Esophagus squamous epithelium (tissue), 5 donors: ENCODE data around the gene CACTIN. TPM values are rescaled to one million over a fixed set of nuclear protein-coding genes. Genes with fewer than 3 reads are reported as not detected.
A peak's percentile ranks its signal among the peaks of the same experiment; 100 is the strongest.
"Not testable (repeated sequence)": the region's sequence is repeated elsewhere in the genome, so short reads cannot be mapped to it uniquely, and the experiment has no call there.

ENCODE experiments used
- DNase-seq: peaks from one replicate; lab custom pipeline; 2025; lab: John Stamatoyannopoulos, UW
- H3K27ac ChIP-seq, 4 donors: fragments of 200-600 bp; sonication (generic); one replicate each; pipeline ENCODE4 v1.5.1; 2016 to 2019; ENCODE audit warnings: mild to moderate bottlenecking in 1 of 4
- H3K27me3 ChIP-seq, 4 donors: fragments of 200-600 bp; sonication (generic); 1 replicate in 3 of 4; 2 replicates in 1 of 4; pipeline versions ENCODE4 v1.5.1 to v1.6.0; 2017 to 2021; ENCODE audit warnings: antibody characterized with exemption in 1 of 4
- H3K36me3 ChIP-seq, 3 donors: fragments of 200-600 bp; sonication (generic); one replicate each; pipeline ENCODE4 v1.5.1; 2016 to 2019
- H3K4me1 ChIP-seq, 3 donors: fragments of 200-600 bp; sonication (generic); one replicate each; pipeline ENCODE4 v1.5.1; 2017 to 2019
- H3K4me3 ChIP-seq, 4 donors: fragments of 200-600 bp; sonication (generic); 1 replicate in 3 of 4; 2 replicates in 1 of 4; pipeline ENCODE4 v1.5.1; 2016 to 2019; ENCODE audit warnings: mild to moderate bottlenecking in 2 of 4, moderate library complexity in 1 of 4
- H3K9me3 ChIP-seq, 3 donors: fragments of 200-600 bp; sonication (generic); one replicate each; pipeline ENCODE4 v1.5.1; 2016 to 2019
- POLR2A ChIP-seq, 4 donors: fragments of 450-650 bp; IDR thresholded peaks; one replicate each; pipeline ENCODE4 v1.6.1; 2017; ENCODE audit warnings: antibody characterized with exemption in 4 of 4, mild to moderate bottlenecking in 4 of 4, moderate library complexity in 3 of 4
- WGBS, 2 donors: methylation state at CpG; one replicate each; pipeline ENCODE4 v1.1.5; 2018; 5-methylcytosine and 5-hydroxymethylcytosine counted together
- intact Hi-C: fragments of 100-400 bp; cut with DNase I; formaldehyde crosslinking; loops from one replicate; pipeline ENCODE4 v1.15.0; 2022
- total RNA-seq, 4 donors: library from RNA; depleted of rRNA; stranded (reverse); fragments of >200 nt; gene quantifications; one replicate each; pipeline ENCODE4 v1.1.0, GENCODE V29; 2016
- TF ChIP-seq, protein P1 (sequence below), 6 experiments: fragments of 450-650 bp in 4 of 6; fragments of 200-600 bp in 2 of 6; sonication (generic) in 2 of 6; IDR thresholded peaks; one replicate each; pipeline ENCODE4 v1.5.1; 2016 to 2019; ENCODE audit warnings: antibody characterized with exemption in 6 of 6, mild to moderate bottlenecking in 4 of 6, moderate library complexity in 4 of 6
- donor health status: DM: yes; HTN: yes; CAD: no.

Gene CACTIN
- total RNA-seq, 4 donors from 2014 or later, result 15.9 to 26.7 (median 21.3) TPM

DNA sequence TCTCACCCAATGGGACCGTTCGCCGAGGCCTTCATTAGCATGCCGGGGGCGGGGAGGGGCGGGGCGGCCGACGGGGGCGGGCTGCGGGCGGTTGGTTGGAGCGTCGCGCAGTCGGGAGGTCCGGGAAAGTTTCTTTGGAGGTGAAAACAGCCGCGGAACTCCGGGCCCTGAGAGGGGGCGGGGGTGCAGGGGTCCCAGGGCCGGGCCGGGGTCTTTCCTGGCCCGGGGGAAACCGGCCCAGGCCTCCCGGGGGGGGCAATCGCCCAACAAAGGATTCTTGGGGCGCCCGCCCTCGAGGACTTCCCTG, 53.8 kb downstream of the CACTIN start, which contains the start of gene HMG20B:
Gene HMG20B, plus strand, starts transcription at position 90 of the 307 bp plus-strand sequence. CDS start 366 bp downstream, outside the sequence.
- TF ChIP-seq, protein P1, sequence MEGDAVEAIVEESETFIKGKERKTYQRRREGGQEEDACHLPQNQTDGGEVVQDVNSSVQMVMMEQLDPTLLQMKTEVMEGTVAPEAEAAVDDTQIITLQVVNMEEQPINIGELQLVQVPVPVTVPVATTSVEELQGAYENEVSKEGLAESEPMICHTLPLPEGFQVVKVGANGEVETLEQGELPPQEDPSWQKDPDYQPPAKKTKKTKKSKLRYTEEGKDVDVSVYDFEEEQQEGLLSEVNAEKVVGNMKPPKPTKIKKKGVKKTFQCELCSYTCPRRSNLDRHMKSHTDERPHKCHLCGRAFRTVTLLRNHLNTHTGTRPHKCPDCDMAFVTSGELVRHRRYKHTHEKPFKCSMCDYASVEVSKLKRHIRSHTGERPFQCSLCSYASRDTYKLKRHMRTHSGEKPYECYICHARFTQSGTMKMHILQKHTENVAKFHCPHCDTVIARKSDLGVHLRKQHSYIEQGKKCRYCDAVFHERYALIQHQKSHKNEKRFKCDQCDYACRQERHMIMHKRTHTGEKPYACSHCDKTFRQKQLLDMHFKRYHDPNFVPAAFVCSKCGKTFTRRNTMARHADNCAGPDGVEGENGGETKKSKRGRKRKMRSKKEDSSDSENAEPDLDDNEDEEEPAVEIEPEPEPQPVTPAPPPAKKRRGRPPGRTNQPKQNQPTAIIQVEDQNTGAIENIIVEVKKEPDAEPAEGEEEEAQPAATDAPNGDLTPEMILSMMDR (IDR thresholded peaks at IDR 0.05), result no peak
- TF ChIP-seq POLR2A (IDR thresholded peaks at IDR 0.05), result peak in 2 of 4 donors; percentile 25 to 63
- peak within 1 kb of the TSS; percentile 62 to 97 (median 80) for H3K4me3 ChIP-seq
- no peaks in the 10 kb centered on the region for H3K9me3 ChIP-seq
- H3K36me3 ChIP-seq, result peaks cover 0 to 14% (median 3%) of the 10 kb centered on the region in 3 donors
- WGBS, 2 donors, result no CpG with 5 or more reads among the region's 30 CpGs
- H3K27me3 ChIP-seq, result no peaks in the 10 kb centered on the region
- peaks cover 27 to 69% (median 31%) of the 10 kb centered on the region in 3 donors for H3K4me1 ChIP-seq
- H3K27ac ChIP-seq, result peak within 1 kb of the TSS; percentile 86 to 98 (median 94)
- no peak for DNase-seq
- intact Hi-C loops, result no loop called here

DNA sequence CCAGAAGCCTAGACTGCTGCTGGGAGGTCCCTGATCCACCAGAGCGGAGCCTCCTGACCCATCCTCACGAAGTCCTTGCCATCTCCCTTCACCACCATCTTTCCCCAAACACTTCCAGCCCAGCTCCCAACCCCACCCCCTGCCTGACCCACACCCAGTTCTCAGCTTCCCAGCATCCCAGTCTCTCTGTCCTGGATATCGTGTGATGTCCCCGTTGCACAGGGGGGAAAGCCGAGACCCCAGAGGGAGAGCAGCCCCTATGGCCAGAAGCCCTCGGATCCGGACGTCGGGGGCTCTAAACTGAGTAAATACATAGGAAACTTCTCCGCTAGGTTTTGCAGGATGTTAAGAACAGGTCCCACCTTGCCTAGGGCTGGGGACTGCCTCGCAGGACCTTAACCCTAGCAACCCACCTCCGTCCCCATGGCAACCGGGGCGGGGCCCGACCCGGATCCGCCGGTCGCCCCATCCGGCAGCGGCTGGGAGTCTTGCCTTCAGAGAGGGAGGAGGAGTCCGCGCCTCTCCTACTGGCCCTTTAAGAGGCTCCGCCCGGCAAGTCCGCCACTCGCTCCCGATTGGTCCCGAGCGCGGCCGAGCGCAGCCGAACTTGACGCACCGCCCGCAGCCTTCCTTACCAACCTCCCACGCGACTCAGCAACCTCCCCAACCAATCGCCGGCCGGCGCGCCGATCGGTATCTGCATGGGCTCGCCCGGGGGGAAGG, 54.3 kb downstream of the CACTIN start:
- H3K4me1 ChIP-seq, result peaks cover 27 to 64% (median 29%) of the 10 kb centered on the region in 3 donors
- peak; percentile 99 for DNase-seq
- H3K27ac ChIP-seq, result peak overlapping the region; percentile 63 to 98 (median 94)
- no peaks in the 10 kb centered on the region for H3K9me3 ChIP-seq
- TF ChIP-seq POLR2A (IDR thresholded peaks at IDR 0.05), result no peak
- TF ChIP-seq, protein P1 (IDR thresholded peaks at IDR 0.05), result peak in 1 of 6 experiments; percentile 15
- intact Hi-C loops, result no loop called here
- H3K27me3 ChIP-seq, result no peaks in the 10 kb centered on the region
- H3K36me3 ChIP-seq, result peaks cover 0 to 14% (median 3%) of the 10 kb centered on the region in 3 donors
- H3K4me3 ChIP-seq, result peak overlapping the region; percentile 62 to 97 (median 80)
- 5% methylated on average over 11 to 24 of the region's 48 CpGs for WGBS, 2 donors

DNA sequence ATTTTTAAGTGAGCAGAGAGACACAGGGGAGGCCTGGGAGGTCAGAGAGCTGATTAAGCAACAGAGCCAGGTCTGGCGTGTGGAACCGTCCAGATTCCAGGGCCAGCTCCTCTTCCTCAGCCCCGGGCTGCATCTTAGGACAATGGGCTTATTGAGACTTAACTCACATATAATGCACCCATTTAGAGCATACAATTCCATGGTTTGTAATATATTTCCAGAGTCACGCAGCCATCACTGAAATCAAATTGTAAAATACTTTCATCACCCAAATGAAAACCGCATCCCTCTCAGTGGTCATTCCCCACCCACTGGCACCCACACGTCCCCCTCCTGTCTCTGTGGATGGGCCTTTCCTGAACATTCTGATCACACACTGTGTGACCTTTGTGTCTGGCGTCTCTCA, 56.0 kb downstream of the CACTIN start:
- no peak for DNase-seq
- no peaks in the 10 kb centered on the region for H3K9me3 ChIP-seq
- H3K36me3 ChIP-seq, result peaks cover 0 to 14% (median 3%) of the 10 kb centered on the region in 3 donors
- no peak overlapping the region for H3K27ac ChIP-seq
- TF ChIP-seq, protein P1 (IDR thresholded peaks at IDR 0.05), result no peak
- no peak for TF ChIP-seq POLR2A (IDR thresholded peaks at IDR 0.05)
- intact Hi-C loops, result no loop called here
- peaks cover 13 to 47% (median 14%) of the 10 kb centered on the region in 3 donors for H3K4me1 ChIP-seq
- H3K27me3 ChIP-seq, result no peaks in the 10 kb centered on the region
- WGBS, 2 donors, result 64 to 69% methylated on average over 7 of the region's 7 CpGs
- no peak overlapping the region for H3K4me3 ChIP-seq

DNA sequence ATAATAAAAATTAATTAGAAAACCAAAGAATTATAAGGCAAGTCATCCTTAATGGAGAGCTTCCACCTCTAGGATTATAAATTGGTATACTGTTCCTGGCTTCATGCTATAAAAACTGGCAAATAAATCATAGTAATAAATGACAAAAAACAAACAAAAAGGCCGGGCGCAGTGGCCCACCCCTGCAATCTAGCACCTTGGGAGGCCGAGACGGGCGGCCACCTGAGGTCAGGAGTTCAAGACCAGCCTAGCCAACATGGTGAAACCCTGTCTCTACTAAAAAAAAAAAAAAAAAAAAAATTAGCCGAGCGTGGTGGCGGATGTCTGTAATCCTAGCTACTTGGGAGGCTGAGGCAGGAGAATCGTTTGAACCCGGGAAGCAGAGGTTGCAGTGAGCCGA, 56.5 kb downstream of the CACTIN start:
- H3K4me1 ChIP-seq, result peaks cover 11 to 42% (median 12%) of the 10 kb centered on the region in 3 donors
- H3K4me3 ChIP-seq, DNase-seq, H3K9me3 ChIP-seq, H3K27me3 ChIP-seq, H3K36me3 ChIP-seq, H3K27ac ChIP-seq, intact Hi-C loops: not testable (repeated sequence)
- 84 to 87% methylated on average over 11 of the region's 11 CpGs for WGBS, 2 donors

DNA sequence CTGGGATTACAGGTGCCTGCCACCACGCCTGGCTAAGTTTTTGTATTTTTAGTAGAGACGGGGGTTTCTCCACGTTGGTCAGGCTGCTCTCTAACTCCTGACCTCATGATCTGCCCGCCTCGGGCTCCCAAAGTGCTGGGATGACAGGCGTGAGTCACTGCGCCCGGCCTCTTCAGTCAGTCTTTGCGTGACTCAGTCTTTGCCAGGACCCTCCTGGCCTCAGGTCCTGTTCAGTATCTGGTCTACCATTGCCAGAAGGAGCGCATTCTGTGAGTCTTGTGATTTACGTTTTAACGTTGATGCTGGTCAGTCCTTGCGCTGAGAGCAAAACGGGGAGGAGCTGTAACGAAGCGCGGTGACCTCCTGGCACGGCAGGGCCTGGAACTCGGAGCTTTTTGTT, 61.5 kb downstream of the CACTIN start:
- Histone ChIP-seq H3K4me3 (no peak overlapping the region), H3K27ac (no peak overlapping the region), H3K36me3 (no peaks in the 10 kb centered on the region), H3K27me3 (no peaks in the 10 kb centered on the region), H3K9me3 (no peaks in the 10 kb centered on the region), H3K4me1 (peaks cover 0 to 9% (median 0%) of the 10 kb centered on the region in 3 donors)
- no peak for TF ChIP-seq POLR2A (IDR thresholded peaks at IDR 0.05)
- TF ChIP-seq, protein P1 (IDR thresholded peaks at IDR 0.05), result no peak
- intact Hi-C loops, result loop anchor here (5.0 kb wide), 1 partner anchor 58 kb away; the partner anchor contains the start of gene FZR1
- 76 to 86% methylated on average over 12 to 19 of the region's 19 CpGs for WGBS, 2 donors
- no peak for DNase-seq
